GM12875 (cell line): ENCODE results near the gene NKAPD1.
"Not testable (repeated sequence)": the region's sequence is repeated elsewhere in the genome, so short reads cannot be mapped to it uniquely, and the experiment has no call there.

ENCODE experiments used
- H3K4me3 ChIP-seq: one replicate; pipeline ENCODE4 v1.5.1; 2011; ENCODE audit warnings: low read depth, low read length, control low read depth
- TF ChIP-seq, protein P1 (sequence below): IDR thresholded peaks from 2 replicates; pipeline ENCODE4 v1.5.1; 2011; ENCODE audit warnings: low read depth, mild to moderate bottlenecking, control low read depth, inconsistent platforms, low read length, moderate library complexity, borderline replicate concordance; ENCODE audit not compliant: insufficient read depth

Gene NKAPD1

DNA sequence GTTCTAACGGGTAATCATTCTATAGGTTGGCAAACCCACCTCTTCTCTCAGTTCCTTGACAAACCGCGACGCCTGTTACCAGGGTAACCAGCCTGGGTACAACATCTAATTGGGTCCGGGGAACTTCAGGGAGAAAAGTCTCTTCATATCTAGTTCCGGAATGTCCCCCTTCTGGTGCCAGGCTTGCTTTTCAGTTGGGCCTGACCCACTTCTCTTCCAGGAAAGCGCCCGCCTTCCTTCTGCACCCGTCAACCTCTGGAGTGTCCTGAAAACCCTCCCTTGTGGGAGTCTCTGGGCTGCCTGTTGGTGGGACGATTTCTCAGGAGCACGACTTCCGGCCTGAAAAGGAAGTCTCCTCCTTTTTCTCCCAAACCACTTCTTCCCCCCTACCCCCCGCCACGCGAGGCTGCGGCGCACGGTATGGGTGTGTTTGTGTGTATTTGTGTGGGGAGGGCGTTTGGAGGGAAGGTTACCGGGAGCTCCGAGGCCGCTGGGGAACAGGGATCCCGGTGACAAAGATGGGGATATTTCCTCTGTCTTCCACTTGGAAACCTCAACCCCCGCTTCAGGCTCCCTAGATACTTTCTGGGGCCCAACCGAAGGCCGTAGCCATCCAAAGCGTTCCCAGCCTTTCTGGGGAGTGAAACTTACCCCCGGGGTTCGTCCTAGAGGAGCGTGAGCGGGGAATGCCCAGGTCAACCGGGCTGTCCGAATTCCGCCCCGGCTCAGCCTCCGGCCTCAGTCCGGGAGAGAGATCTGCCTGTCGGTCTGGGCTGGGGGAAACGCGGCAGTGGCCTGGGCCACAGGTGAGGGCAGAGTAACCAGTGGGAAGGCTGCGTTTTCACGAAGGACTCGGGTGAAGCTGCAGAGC lies at the start of gene NKAPD1, which contains the start of gene PIH1D2:
NKAPD1 (plus strand) TSS at position 359 of the 871 bp plus-strand sequence. CDS start 1,276 bp downstream, outside the sequence.
PIH1D2 (minus strand) TSS at position 77 of the 871 bp plus-strand sequence. CDS start 843 bp downstream, outside the sequence.
- H3K4me3 ChIP-seq, result peak within 1 kb of the TSS; percentile 83
- TF ChIP-seq, protein P1, sequence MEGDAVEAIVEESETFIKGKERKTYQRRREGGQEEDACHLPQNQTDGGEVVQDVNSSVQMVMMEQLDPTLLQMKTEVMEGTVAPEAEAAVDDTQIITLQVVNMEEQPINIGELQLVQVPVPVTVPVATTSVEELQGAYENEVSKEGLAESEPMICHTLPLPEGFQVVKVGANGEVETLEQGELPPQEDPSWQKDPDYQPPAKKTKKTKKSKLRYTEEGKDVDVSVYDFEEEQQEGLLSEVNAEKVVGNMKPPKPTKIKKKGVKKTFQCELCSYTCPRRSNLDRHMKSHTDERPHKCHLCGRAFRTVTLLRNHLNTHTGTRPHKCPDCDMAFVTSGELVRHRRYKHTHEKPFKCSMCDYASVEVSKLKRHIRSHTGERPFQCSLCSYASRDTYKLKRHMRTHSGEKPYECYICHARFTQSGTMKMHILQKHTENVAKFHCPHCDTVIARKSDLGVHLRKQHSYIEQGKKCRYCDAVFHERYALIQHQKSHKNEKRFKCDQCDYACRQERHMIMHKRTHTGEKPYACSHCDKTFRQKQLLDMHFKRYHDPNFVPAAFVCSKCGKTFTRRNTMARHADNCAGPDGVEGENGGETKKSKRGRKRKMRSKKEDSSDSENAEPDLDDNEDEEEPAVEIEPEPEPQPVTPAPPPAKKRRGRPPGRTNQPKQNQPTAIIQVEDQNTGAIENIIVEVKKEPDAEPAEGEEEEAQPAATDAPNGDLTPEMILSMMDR, result no peak

GRCh38 chr11:112024773-112025678 lies 49.1 kb upstream of the NKAPD1 start, which contains the start of gene DLAT:
Gene DLAT (plus strand): TSS chr11:112025408. CDS start chr11:112025473, 65 bp downstream.
- TF ChIP-seq, protein P1, result no peak

GRCh38 chr11:112025707-112026106 lies 48.4 kb upstream of the NKAPD1 start:
- H3K4me3 ChIP-seq, result peak overlapping the region; percentile 99

More at GRCh38 chr11:112024773-112025678, 49.1 kb upstream of the NKAPD1 start, which contains the start of gene DLAT:
- H3K4me3 ChIP-seq, result peak within 1 kb of the TSS; percentile 99

DNA sequence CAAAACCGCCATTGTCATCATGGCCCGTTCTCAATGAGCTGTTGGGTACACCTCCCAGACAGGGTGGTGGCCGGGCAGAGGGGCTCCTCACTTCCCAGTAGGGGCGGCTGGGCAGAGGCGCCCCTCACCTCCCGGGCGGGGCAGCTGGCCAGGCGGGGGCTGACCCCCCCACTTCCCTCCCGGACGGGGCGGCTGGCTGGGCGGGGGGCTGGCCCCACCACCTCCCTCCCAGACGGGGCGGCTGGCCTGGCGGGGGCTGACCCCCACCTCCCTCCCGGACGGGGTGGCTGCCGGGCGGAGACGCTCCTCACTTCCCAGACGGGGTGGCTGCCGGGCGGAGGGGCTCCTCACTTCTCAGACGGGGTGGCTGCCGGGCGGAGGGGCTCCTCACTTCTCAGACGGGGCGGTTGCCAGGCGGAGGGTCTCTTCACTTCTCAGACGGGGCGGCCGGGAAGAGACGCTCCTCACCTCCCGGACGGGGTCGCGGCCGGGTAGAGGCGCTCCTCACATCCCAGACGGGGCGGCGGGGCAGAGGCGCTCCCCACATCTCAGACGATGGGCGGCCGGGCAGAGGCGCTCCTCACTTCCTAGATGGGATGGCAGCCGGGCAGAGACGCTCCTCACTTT lies 47.2 kb upstream of the NKAPD1 start:
- not testable (repeated sequence) for H3K4me3 ChIP-seq

More at GRCh38 chr11:112025707-112026106, 48.4 kb upstream of the NKAPD1 start:
- TF ChIP-seq, protein P1, result no peak

DNA sequence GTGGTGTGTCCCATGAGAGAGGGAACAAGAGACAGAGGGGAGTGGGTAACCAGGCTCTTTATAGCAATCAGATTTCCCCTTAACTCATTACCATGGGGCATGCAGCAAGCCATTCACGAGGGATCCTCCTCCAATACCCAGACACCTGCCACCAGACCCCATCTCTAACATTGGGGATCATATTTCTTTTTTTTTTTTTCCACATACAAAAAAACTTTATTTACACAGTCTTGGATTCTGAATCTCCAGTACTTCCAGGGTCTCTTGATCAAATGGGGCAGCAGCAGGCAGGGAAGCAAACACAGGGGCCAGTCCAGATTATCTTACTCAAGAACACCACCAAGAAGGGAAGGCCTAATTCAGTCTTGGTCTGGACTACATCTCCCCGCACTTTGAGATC lies 44.6 kb upstream of the NKAPD1 start:
- TF ChIP-seq, protein P1, result no peak
- H3K4me3 ChIP-seq, result no peak overlapping the region

- TF ChIP-seq, protein P1, result no peak
- H3K4me3 ChIP-seq, result no peak overlapping the region
Observed at GRCh38 chr11:112033902-112034301, 40.2 kb upstream of the NKAPD1 start.
